Mesenchymal stem cell (in vitro differentiated cells and primary cell): ENCODE measurements around the gene AMY2A. TPM values are rescaled to one million over a fixed set of nuclear protein-coding genes. Genes with fewer than 3 reads are reported as not detected.
"Not testable (repeated sequence)": the region's sequence is repeated elsewhere in the genome, so short reads cannot be mapped to it uniquely, and the experiment has no call there.

Experiments
- DNase-seq: peaks from one replicate; pipeline ENCODE4 v3.0.0-alpha.2; 2013
- H2AFZ ChIP-seq: one replicate; pipeline ENCODE4 v1.6.1; 2013; ENCODE audit warnings: low read depth, mild to moderate bottlenecking, control low read depth, inconsistent platforms, low read length, moderate library complexity
- H2AK5ac ChIP-seq: 2 replicates; pipeline ENCODE4 v1.6.1; 2013; ENCODE audit warnings: low read length, moderate library complexity, mild to moderate bottlenecking, inconsistent platforms; ENCODE audit not compliant: severe bottlenecking
- H2BK120ac ChIP-seq: one replicate; pipeline ENCODE4 v1.6.1; 2013; ENCODE audit warnings: low read depth, mild to moderate bottlenecking, inconsistent platforms, low read length, moderate library complexity
- H2BK12ac ChIP-seq, 2 experiments: one replicate each; pipeline ENCODE4 v1.6.1; 2013; ENCODE audit warnings: inconsistent platforms in 2 of 2, low read length in 2 of 2, mild to moderate bottlenecking in 2 of 2, moderate library complexity in 2 of 2, control low read depth in 1 of 2
- H2BK15ac ChIP-seq: one replicate; pipeline ENCODE4 v1.6.1; 2013; ENCODE audit warnings: mild to moderate bottlenecking, low read depth, inconsistent platforms; ENCODE audit not compliant: poor library complexity, severe bottlenecking
- H2BK5ac ChIP-seq: 2 replicates; pipeline ENCODE4 v1.6.1; 2013; ENCODE audit warnings: low read depth, mild to moderate bottlenecking, low read length, control low read depth, inconsistent platforms; ENCODE audit not compliant: poor library complexity, severe bottlenecking
- H3K14ac ChIP-seq, 2 experiments: one replicate each; pipeline ENCODE4 v1.6.1; 2013; ENCODE audit warnings: inconsistent platforms in 2 of 2, low read length in 2 of 2, control low read depth in 1 of 2, mild to moderate bottlenecking in 1 of 2, moderate library complexity in 1 of 2
- H3K18ac ChIP-seq, 2 experiments: one replicate each; pipeline ENCODE4 v1.6.1; 2013; ENCODE audit warnings: inconsistent platforms in 2 of 2, low read length in 2 of 2, control low read depth in 1 of 2, low read depth in 1 of 2, mild to moderate bottlenecking in 1 of 2
- H3K23ac ChIP-seq, 2 experiments: one replicate each; pipeline ENCODE4 v1.6.1; 2013; ENCODE audit warnings: inconsistent platforms in 2 of 2, low read length in 2 of 2, mild to moderate bottlenecking in 2 of 2, moderate library complexity in 2 of 2, control low read depth in 1 of 2
- H3K27ac ChIP-seq: 2 replicates; pipeline ENCODE4 v1.5.1; 2013; ENCODE audit warnings: mild to moderate bottlenecking, moderate library complexity, low read length, control low read depth, inconsistent platforms; ENCODE audit not compliant: poor library complexity, severe bottlenecking
- H3K27me3 ChIP-seq, 2 experiments: 2 replicates each; pipeline versions ENCODE4 v1.6.1 to v1.7.0; 2013; ENCODE audit warnings: low read length in 2 of 2, mild to moderate bottlenecking in 2 of 2, moderate library complexity in 2 of 2, control low read depth in 1 of 2, inconsistent platforms in 1 of 2; ENCODE audit not compliant: control insufficient read depth in 1 of 2, insufficient read depth in 1 of 2
- H3K36me3 ChIP-seq, 2 experiments: 2 replicates each; pipeline versions ENCODE4 v1.6.1 to v1.7.0; 2013; ENCODE audit warnings: low read length in 2 of 2, control low read depth in 1 of 2, inconsistent platforms in 1 of 2, low read depth in 1 of 2, mild to moderate bottlenecking in 1 of 2; ENCODE audit not compliant: insufficient read depth in 2 of 2, control insufficient read depth in 1 of 2
- H3K4ac ChIP-seq, 2 experiments: one replicate each; pipeline ENCODE4 v1.6.1; 2013; ENCODE audit warnings: inconsistent platforms in 2 of 2, low read length in 2 of 2, mild to moderate bottlenecking in 2 of 2, moderate library complexity in 2 of 2, control low read depth in 1 of 2, low read depth in 1 of 2
- H3K4me1 ChIP-seq: 2 replicates; pipeline ENCODE4 v1.6.1; 2013; ENCODE audit warnings: low read depth, low read length, control low read depth; ENCODE audit not compliant: control insufficient read depth, insufficient read depth
- H3K4me2 ChIP-seq: 2 replicates; pipeline ENCODE4 v1.6.1; 2013; ENCODE audit warnings: low read length, mild to moderate bottlenecking, inconsistent platforms; ENCODE audit not compliant: poor library complexity, severe bottlenecking
- H3K4me3 ChIP-seq, 2 experiments: 2 replicates each; pipeline versions ENCODE4 v1.5.1 to v1.7.0; 2013; ENCODE audit warnings: low read length in 2 of 2, mild to moderate bottlenecking in 2 of 2, control low read depth in 1 of 2, low read depth in 1 of 2; ENCODE audit not compliant: insufficient read depth in 1 of 2
- H3K79me1 ChIP-seq: replicated peaks from 2 replicates; pipeline ENCODE4 v1.6.1; 2013; ENCODE audit warnings: mild to moderate bottlenecking, control low read depth, low read length, inconsistent platforms; ENCODE audit not compliant: poor library complexity, severe bottlenecking
- H3K9ac ChIP-seq: 2 replicates; pipeline ENCODE4 v1.7.0; 2013; ENCODE audit warnings: mild to moderate bottlenecking, low read length, moderate library complexity
- H3K9me3 ChIP-seq: 2 replicates; pipeline ENCODE4 v1.7.0; 2013; ENCODE audit warnings: mild to moderate bottlenecking, low read length; ENCODE audit not compliant: control insufficient read depth
- H4K8ac ChIP-seq: one replicate; pipeline ENCODE4 v1.6.1; 2013; ENCODE audit warnings: inconsistent platforms, mild to moderate bottlenecking, low read length, moderate library complexity
- H4K91ac ChIP-seq: one replicate; pipeline ENCODE4 v1.6.1; 2013; ENCODE audit warnings: mild to moderate bottlenecking, low read length, inconsistent platforms
- whole genome bisulfite sequencing: methylation state at CpG from one replicate; pipeline ENCODE4 v1.1.7; 2013; ENCODE audit warnings: mixed read lengths; 5-methylcytosine and 5-hydroxymethylcytosine counted together
- polyA plus RNA-seq, 2 experiments: library from polyadenylated mRNA; stranded (reverse); fragments of 200-250 nt; gene quantifications; one replicate each; pipeline ENCODE4 v1.2.3, GENCODE V29; 2013

AMY2A gene
- not detected for polyA plus RNA-seq (2013, experiment 1 of 2)
- polyA plus RNA-seq (2013, experiment 2 of 2): not detected

GRCh38 chr1:103616994-103617477 lies at the start of gene AMY2A:
TSS of gene AMY2A (plus strand) at chr1:103617427. CDS start at chr1:103617441, 14 bp downstream.
- not testable (repeated sequence) for H3K27ac ChIP-seq, H3K9ac ChIP-seq, H4K8ac ChIP-seq, H3K4ac ChIP-seq, H3K18ac ChIP-seq, H2BK5ac ChIP-seq, H3K79me1 ChIP-seq, H3K36me3 ChIP-seq, H3K23ac ChIP-seq, H2AFZ ChIP-seq, H3K4me3 ChIP-seq, H2BK15ac ChIP-seq, H4K91ac ChIP-seq, DNase-seq, H3K27me3 ChIP-seq, H3K9me3 ChIP-seq, H3K4me2 ChIP-seq, H3K14ac ChIP-seq, H2AK5ac ChIP-seq, H2BK120ac ChIP-seq, H3K4me1 ChIP-seq, H2BK12ac ChIP-seq
- 40% methylated on average over 1 of the region's 3 CpGs for WGBS

GRCh38 chr1:103569493-103569892 lies 47.7 kb upstream of the AMY2A start:
- no peak for DNase-seq
- no peak overlapping the region for H2BK12ac ChIP-seq
- H3K27ac ChIP-seq: no peak overlapping the region
- H3K4me1 ChIP-seq: no peaks in the 10 kb centered on the region
- no peak overlapping the region for H2BK15ac ChIP-seq
- no peaks in the 10 kb centered on the region for H3K27me3 ChIP-seq
- no peak overlapping the region for H3K14ac ChIP-seq
- WGBS: 95% methylated on average over 7 of the region's 7 CpGs
- no peaks in the 10 kb centered on the region for H3K79me1 ChIP-seq
- H2AK5ac ChIP-seq: no peak overlapping the region
- H3K9me3 ChIP-seq: no peaks in the 10 kb centered on the region
- no peak overlapping the region for H3K9ac ChIP-seq
- H3K36me3 ChIP-seq: peaks cover 0 to 15% of the 10 kb centered on the region in 2 experiments
- H3K4me3 ChIP-seq: peak overlapping the region in 1 of 2 experiments; percentile 2
- H3K23ac ChIP-seq: no peak overlapping the region
- no peak overlapping the region for H3K18ac ChIP-seq
- H3K4me2 ChIP-seq: no peak overlapping the region
- H4K8ac ChIP-seq: no peak overlapping the region
- peak overlapping the region; percentile 47 for H4K91ac ChIP-seq
- no peak overlapping the region for H3K4ac ChIP-seq
- H2AFZ ChIP-seq: no peak overlapping the region
- no peak overlapping the region for H2BK5ac ChIP-seq
- no peak overlapping the region for H2BK120ac ChIP-seq

DNA sequence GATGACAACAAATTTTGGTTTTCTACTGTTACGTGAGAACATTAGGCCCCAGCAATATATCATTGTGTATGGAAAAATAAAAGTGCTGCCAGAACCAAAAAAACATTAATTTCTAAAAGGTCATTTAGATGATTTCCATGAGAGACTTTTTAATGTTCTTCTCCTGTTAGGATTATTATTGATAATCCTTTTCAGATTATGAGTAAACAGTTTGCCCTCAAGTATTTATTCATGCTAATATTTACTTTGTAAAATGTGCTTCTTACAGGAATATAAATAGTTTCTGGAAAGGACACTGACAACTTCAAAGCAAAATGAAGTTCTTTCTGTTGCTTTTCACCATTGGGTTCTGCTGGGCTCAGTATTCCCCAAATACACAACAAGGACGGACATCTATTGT lies 45.9 kb upstream of the AMY2A start, which contains the start of gene AMY2B:
AMY2B (plus strand) TSS at position 301 of the 400 bp plus-strand sequence; CDS start at position 315, 14 bp downstream.
- not testable (repeated sequence) for H2AK5ac ChIP-seq, H3K9me3 ChIP-seq, H2BK15ac ChIP-seq, H3K4me1 ChIP-seq, H4K8ac ChIP-seq, H2BK12ac ChIP-seq, H3K27me3 ChIP-seq, H3K23ac ChIP-seq, H3K9ac ChIP-seq, DNase-seq, H3K18ac ChIP-seq, H3K4me2 ChIP-seq, H3K79me1 ChIP-seq, H2AFZ ChIP-seq, H3K14ac ChIP-seq, H2BK120ac ChIP-seq, H3K27ac ChIP-seq, H3K4ac ChIP-seq, H3K4me3 ChIP-seq, H2BK5ac ChIP-seq, H4K91ac ChIP-seq
- peaks cover 0 to 15% of the 10 kb centered on the region in 2 experiments for H3K36me3 ChIP-seq
- WGBS: 89% methylated on average over 1 of the region's 2 CpGs

DNA sequence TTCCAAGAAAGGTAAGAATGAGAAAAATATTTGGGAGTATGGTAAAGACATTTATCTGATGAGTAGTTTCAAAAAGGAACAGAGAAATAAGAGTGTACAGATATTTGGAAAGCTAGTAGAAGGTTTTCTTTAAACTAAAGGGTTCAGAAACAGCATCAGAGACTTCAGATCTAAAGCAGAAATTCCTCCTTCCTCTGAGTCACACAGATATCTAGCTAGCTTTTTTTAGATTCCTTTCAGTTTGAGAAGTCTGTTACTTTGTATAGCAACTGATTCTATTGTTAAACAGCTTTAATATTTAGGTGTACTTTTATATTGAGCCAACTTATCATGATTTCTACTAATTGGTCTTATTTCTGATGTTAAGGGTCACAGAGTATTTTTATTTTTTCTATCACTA lies 41.2 kb upstream of the AMY2A start:
- Histone ChIP-seq H4K8ac (no peak overlapping the region), H3K27me3 (no peaks in the 10 kb centered on the region), H4K91ac (no peak overlapping the region), H3K4me3 (no peak overlapping the region), H3K14ac (no peak overlapping the region), H3K23ac (no peak overlapping the region), H3K79me1 (no peaks in the 10 kb centered on the region), H3K4me2 (no peak overlapping the region), H3K9me3 (no peaks in the 10 kb centered on the region), H2AFZ (no peak overlapping the region), H2BK5ac (no peak overlapping the region), H3K18ac (no peak overlapping the region), H3K36me3 (peaks cover 0 to 9% of the 10 kb centered on the region in 2 experiments), H3K27ac (no peak overlapping the region), H3K9ac (no peak overlapping the region), H2BK15ac (no peak overlapping the region), H3K4ac (no peak overlapping the region), H3K4me1 (no peaks in the 10 kb centered on the region), H2AK5ac (no peak overlapping the region), H2BK120ac (no peak overlapping the region), H2BK12ac (no peak overlapping the region)
- DNase-seq: no peak
